IMR-90 (cell line): ENCODE results near the gene HGD. TPM values are rescaled to one million over a fixed set of nuclear protein-coding genes. Genes with fewer than 3 reads are reported as not detected.

Experiments
- ATAC-seq: fragments of 200-7000 bp; cut with Tn5 transposase; 2 replicates; pipeline ENCODE4 v1.9.1; 2020; ENCODE audit warnings: low read depth, mild to moderate bottlenecking, moderate library complexity
- BruUV-seq: library from RNA; stranded (reverse); fragments of 400-500 nt; replicated peaks from 2 replicates; lab custom pipeline; 2021; lab: Mats Ljungman, UMichigan
- CTCF ChIA-PET: fragments of 300-600 bp; formaldehyde crosslinking; extraction: SDS; loops from one replicate; lab custom pipeline; 2021; ENCODE audit warnings: antibody characterized with exemption; lab: Yijun Ruan, JAX
- POLR2A ChIA-PET: fragments of 300-600 bp; sonication (Branson Sonifier 250); formaldehyde crosslinking; loops from one replicate; lab custom pipeline; 2022; ENCODE audit warnings: antibody characterized with exemption; ENCODE audit not compliant: unreplicated experiment; lab: Charles Lee
- DNase-seq: peaks from one replicate; pipeline ENCODE4 v3.0.0; 2013
- H2AFZ ChIP-seq: replicated peaks from 2 replicates; pipeline ENCODE3; 2013; ENCODE audit warnings: low read length, mild to moderate bottlenecking; ENCODE audit not compliant: poor library complexity
- H2AK5ac ChIP-seq: 2 replicates; pipeline ENCODE4 v1.6.1; 2013; ENCODE audit warnings: low read depth, low read length, inconsistent platforms
- H2AK9ac ChIP-seq: replicated peaks from 2 replicates; pipeline ENCODE3; 2013; ENCODE audit warnings: mild to moderate bottlenecking, low read depth, low read length, moderate library complexity; ENCODE audit not compliant: poor library complexity
- H2BK120ac ChIP-seq: 2 replicates; pipeline ENCODE4 v1.6.1; 2013; ENCODE audit warnings: low read depth, low read length, inconsistent platforms
- H2BK15ac ChIP-seq: 3 replicates; pipeline ENCODE4 v1.6.1; 2013; ENCODE audit warnings: low read depth, low read length, inconsistent platforms
- H2BK20ac ChIP-seq: 2 replicates; pipeline ENCODE4 v1.6.1; 2013; ENCODE audit warnings: low read depth, mild to moderate bottlenecking, inconsistent platforms, low read length, moderate library complexity
- H2BK5ac ChIP-seq: 2 replicates; pipeline ENCODE4 v1.6.1; 2013; ENCODE audit warnings: mild to moderate bottlenecking, low read depth, low read length, inconsistent platforms; ENCODE audit not compliant: poor library complexity, severe bottlenecking
- H3K14ac ChIP-seq: replicated peaks from 2 replicates; pipeline ENCODE4 v1.6.1; 2013; ENCODE audit warnings: low read depth, low read length, inconsistent platforms
- H3K18ac ChIP-seq: 2 replicates; pipeline ENCODE4 v1.6.1; 2013; ENCODE audit warnings: low read depth, low read length, control low read depth
- H3K23ac ChIP-seq: 2 replicates; pipeline ENCODE4 v1.6.1; 2013; ENCODE audit warnings: low read depth, low read length, inconsistent platforms
- H3K27ac ChIP-seq: 2 replicates; pipeline ENCODE4 v1.5.1; 2013; ENCODE audit warnings: mild to moderate bottlenecking, control low read depth, low read length; ENCODE audit not compliant: insufficient read depth
- H3K27me3 ChIP-seq: 2 replicates; pipeline ENCODE4 v1.6.1; 2013; ENCODE audit warnings: low read length; ENCODE audit not compliant: control insufficient read depth, insufficient read depth
- H3K36me3 ChIP-seq: 2 replicates; pipeline ENCODE4 v1.6.1; 2013; ENCODE audit warnings: low read length, mixed read lengths; ENCODE audit not compliant: control insufficient read depth, insufficient read depth
- H3K4ac ChIP-seq: 2 replicates; pipeline ENCODE4 v1.6.1; 2013; ENCODE audit warnings: low read depth, low read length, inconsistent platforms
- H3K4me1 ChIP-seq: 2 replicates; pipeline ENCODE4 v1.6.1; 2013; ENCODE audit warnings: low read length, mixed read lengths; ENCODE audit not compliant: control insufficient read depth, insufficient read depth
- H3K4me2 ChIP-seq: 2 replicates; pipeline ENCODE4 v1.6.1; 2013; ENCODE audit warnings: low read depth, mild to moderate bottlenecking, control low read depth, low read length, moderate library complexity
- H3K4me3 ChIP-seq: 2 replicates; pipeline ENCODE4 v1.5.1; 2013; ENCODE audit warnings: low read depth, mild to moderate bottlenecking, control low read depth, low read length, moderate library complexity; ENCODE audit not compliant: insufficient read depth
- H3K56ac ChIP-seq: 2 replicates; pipeline ENCODE4 v1.6.1; 2013; ENCODE audit warnings: low read length, inconsistent platforms; ENCODE audit not compliant: insufficient read depth; ENCODE audit errors: extremely low read depth
- H3K79me1 ChIP-seq, 2 experiments: 2 replicates each; pipeline ENCODE4 v1.6.1; 2013; ENCODE audit warnings: low read length in 2 of 2, inconsistent platforms in 1 of 2, low read depth in 1 of 2
- H3K9ac ChIP-seq: 2 replicates; pipeline ENCODE4 v1.6.1; 2013; ENCODE audit warnings: low read depth, low read length, control low read depth
- H3K9me1 ChIP-seq: 2 replicates; pipeline ENCODE4 v1.6.1; 2013; ENCODE audit warnings: low read length, inconsistent platforms; ENCODE audit not compliant: insufficient read depth
- H3K9me3 ChIP-seq: 2 replicates; pipeline ENCODE4 v1.6.1; 2013; ENCODE audit warnings: low read length; ENCODE audit not compliant: control insufficient read depth, insufficient read depth
- H4K20me1 ChIP-seq: 2 replicates; pipeline ENCODE4 v1.6.1; 2013; ENCODE audit warnings: low read length, inconsistent platforms; ENCODE audit not compliant: insufficient read depth
- H4K5ac ChIP-seq: 2 replicates; pipeline ENCODE4 v1.6.1; 2013; ENCODE audit warnings: mild to moderate bottlenecking, low read depth, low read length, control low read depth
- H4K8ac ChIP-seq, 2 experiments: 2 replicates each; pipeline ENCODE4 v1.6.1; 2013; ENCODE audit warnings: low read depth in 2 of 2, low read length in 2 of 2, control low read depth in 1 of 2, inconsistent platforms in 1 of 2
- H4K91ac ChIP-seq: 2 replicates; pipeline ENCODE4 v1.6.1; 2013; ENCODE audit warnings: low read depth, low read length, inconsistent platforms; ENCODE audit not compliant: insufficient read depth
- CEBPB ChIP-seq: IDR thresholded peaks from 2 replicates; pipeline ENCODE4 v1.6.1; 2012; ENCODE audit warnings: low read depth, low read length, improper control_type of control experiment
- CHD1 ChIP-seq: IDR thresholded peaks from 2 replicates; pipeline ENCODE4 v1.6.1; 2012; ENCODE audit warnings: low read depth, low read length, improper control_type of control experiment
- FOS ChIP-seq: fragments of 150-350 bp; IDR thresholded peaks from 2 replicates; pipeline ENCODE4 v1.6.1; 2016; ENCODE audit warnings: low read depth, low read length
- MAZ ChIP-seq: IDR thresholded peaks from 2 replicates; pipeline ENCODE4 v1.6.1; 2012; ENCODE audit warnings: low read depth, mild to moderate bottlenecking, low read length, improper control_type of control experiment, moderate library complexity, borderline replicate concordance
- MXI1 ChIP-seq: IDR thresholded peaks from 2 replicates; pipeline ENCODE4 v1.6.1; 2012; ENCODE audit warnings: low read depth, mild to moderate bottlenecking, low read length, moderate library complexity, borderline replicate concordance
- NFE2L2 ChIP-seq: fragments of 150-350 bp; IDR thresholded peaks from 2 replicates; pipeline ENCODE4 v1.6.1; 2016; ENCODE audit warnings: low read depth, mild to moderate bottlenecking, low read length
- POLR2A ChIP-seq: IDR thresholded peaks from 2 replicates; pipeline ENCODE4 v1.6.1; 2012; ENCODE audit warnings: mild to moderate bottlenecking, low read depth, low read length
- RCOR1 ChIP-seq: IDR thresholded peaks from 2 replicates; pipeline ENCODE4 v1.6.1; 2012; ENCODE audit warnings: mild to moderate bottlenecking, low read length, improper control_type of control experiment; ENCODE audit not compliant: insufficient replicate concordance
- RFX5 ChIP-seq: IDR thresholded peaks from 2 replicates; pipeline ENCODE4 v1.8.0; 2012; ENCODE audit warnings: low read depth, mild to moderate bottlenecking, low read length, moderate library complexity
- WGBS, 2 experiments: methylation state at CpG; one replicate each; pipeline versions ENCODE4 v1.1.5 to v1.1.7; 2013; ENCODE audit warnings: missing lambda C conversion rate in 2 of 2; ENCODE audit not compliant: insufficient read length in 1 of 2; ENCODE audit errors: extremely low coverage in 2 of 2; 5-methylcytosine and 5-hydroxymethylcytosine counted together
- dilution Hi-C: fragments of 300-500 bp; cut with HindIII; formaldehyde crosslinking; loops from one replicate; pipeline ENCODE4 v1.14.3; 2018; ENCODE audit warnings: low sequenced_read_pairs; ENCODE audit not compliant: unreplicated experiment
- in situ Hi-C: fragments of 300-500 bp; cut with MboI; formaldehyde crosslinking; loops from 3 replicates; pipeline ENCODE4 v1.14.3; 2019; ENCODE audit warnings: low sequenced_read_pairs, inconsistent platforms, mixed read lengths
- intact Hi-C: fragments of 100-400 bp; cut with micrococcal nuclease; formaldehyde crosslinking; loops from 2 replicates; pipeline ENCODE4 v1.10.0; 2022
- polyA plus RNA-seq, 3 experiments: library from polyadenylated mRNA; depleted of rRNA; stranded (reverse); fragments of >200 nt; gene quantifications; 2 replicates each; pipeline ENCODE4 v1.2.3, GENCODE V29; 2012; ENCODE audit warnings: low replicate concordance in 1 of 3
- total RNA-seq: library from RNA; depleted of rRNA; stranded (reverse); fragments of >200 nt; gene quantifications from 2 replicates; pipeline ENCODE4 v1.2.3, GENCODE V29; 2012
- TF ChIP-seq, protein P1 (sequence below): conservative IDR thresholded peaks from 2 replicates; pipeline ENCODE4 v1.5.1; 2012; ENCODE audit warnings: mild to moderate bottlenecking, low read depth, low read length, improper control_type of control experiment
- TF ChIP-seq, protein P2 (sequence below): fragments of 150-350 bp; IDR thresholded peaks from 2 replicates; pipeline ENCODE4 v1.6.1; 2016; ENCODE audit warnings: low read depth, mild to moderate bottlenecking, low read length, moderate library complexity, borderline replicate concordance

The HGD gene
- total and polyA plus RNA-seq, 2 of the 4 experiments (the other 2 are of a cell fraction): 0.14 TPM; not detected in 1

DNA sequence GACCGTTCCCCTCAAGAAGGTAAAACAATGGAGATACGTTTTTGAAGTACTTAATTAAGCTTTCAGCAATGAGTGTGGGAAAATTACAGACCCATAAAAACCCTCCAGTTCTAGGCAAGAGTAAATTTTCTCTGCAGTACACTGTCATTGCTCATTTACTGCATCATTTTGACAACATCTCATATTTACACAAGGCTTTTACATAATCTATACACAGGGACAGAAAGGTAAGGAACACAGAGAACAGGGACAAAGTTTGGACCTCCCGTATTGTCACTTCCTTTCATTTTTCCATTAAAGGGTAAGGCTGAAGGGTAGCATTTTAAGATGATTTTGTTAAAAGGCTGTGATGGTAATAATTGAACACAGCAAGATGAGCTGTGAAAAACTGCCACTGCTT lies 7.4 kb upstream of the HGD start:
- peak overlapping the region in 1 of 2 experiments; percentile 56; a peak in 3 of 4 replicates for H4K8ac ChIP-seq
- peaks cover 0 to 3% of the 10 kb centered on the region in 2 experiments; a peak in 1 of 4 replicates for H3K79me1 ChIP-seq
- H3K27ac ChIP-seq: no peak overlapping the region
- ChIA-PET CTCF (no interaction called here), POLR2A (interaction anchor here (0.7 kb wide), 1 partner anchor 11 kb away, joined by 4 read pairs; no protein-coding TSS in a partner anchor)
- H2AFZ ChIP-seq: no peak overlapping the region
- peak overlapping the region; percentile 72 for H2BK15ac ChIP-seq
- H3K9me1 ChIP-seq: no peaks in the 10 kb centered on the region
- no peak overlapping the region for H3K9ac ChIP-seq
- no peak overlapping the region for H3K4me3 ChIP-seq
- H3K4me2 ChIP-seq: no peak overlapping the region; the same call in 1 of the 2 replicates
- peak overlapping the region; percentile 90 for H3K18ac ChIP-seq
- WGBS, 2 experiments: no CpG with 5 or more reads among the region's 3 CpGs
- in situ Hi-C loops: no loop called here
- ATAC-seq: no peak
- peak overlapping the region; percentile 67 for H4K5ac ChIP-seq
- dilution Hi-C loops: no loop called here
- peaks cover 9% of the 10 kb centered on the region for H3K4me1 ChIP-seq
- H3K4ac ChIP-seq: peak overlapping the region; percentile 29; the same call in 1 of the 2 replicates
- DNase-seq: no peak
- no peaks in the 10 kb centered on the region for H3K36me3 ChIP-seq
- TF ChIP-seq MAZ (no peak), RFX5 (no peak), POLR2A (no peak), CHD1 (no peak), NFE2L2 (no peak), FOS (no peak), RCOR1 (no peak), CEBPB (no peak), MXI1 (no peak)
- TF ChIP-seq, protein P1, sequence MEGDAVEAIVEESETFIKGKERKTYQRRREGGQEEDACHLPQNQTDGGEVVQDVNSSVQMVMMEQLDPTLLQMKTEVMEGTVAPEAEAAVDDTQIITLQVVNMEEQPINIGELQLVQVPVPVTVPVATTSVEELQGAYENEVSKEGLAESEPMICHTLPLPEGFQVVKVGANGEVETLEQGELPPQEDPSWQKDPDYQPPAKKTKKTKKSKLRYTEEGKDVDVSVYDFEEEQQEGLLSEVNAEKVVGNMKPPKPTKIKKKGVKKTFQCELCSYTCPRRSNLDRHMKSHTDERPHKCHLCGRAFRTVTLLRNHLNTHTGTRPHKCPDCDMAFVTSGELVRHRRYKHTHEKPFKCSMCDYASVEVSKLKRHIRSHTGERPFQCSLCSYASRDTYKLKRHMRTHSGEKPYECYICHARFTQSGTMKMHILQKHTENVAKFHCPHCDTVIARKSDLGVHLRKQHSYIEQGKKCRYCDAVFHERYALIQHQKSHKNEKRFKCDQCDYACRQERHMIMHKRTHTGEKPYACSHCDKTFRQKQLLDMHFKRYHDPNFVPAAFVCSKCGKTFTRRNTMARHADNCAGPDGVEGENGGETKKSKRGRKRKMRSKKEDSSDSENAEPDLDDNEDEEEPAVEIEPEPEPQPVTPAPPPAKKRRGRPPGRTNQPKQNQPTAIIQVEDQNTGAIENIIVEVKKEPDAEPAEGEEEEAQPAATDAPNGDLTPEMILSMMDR: no peak
- TF ChIP-seq, protein P2, sequence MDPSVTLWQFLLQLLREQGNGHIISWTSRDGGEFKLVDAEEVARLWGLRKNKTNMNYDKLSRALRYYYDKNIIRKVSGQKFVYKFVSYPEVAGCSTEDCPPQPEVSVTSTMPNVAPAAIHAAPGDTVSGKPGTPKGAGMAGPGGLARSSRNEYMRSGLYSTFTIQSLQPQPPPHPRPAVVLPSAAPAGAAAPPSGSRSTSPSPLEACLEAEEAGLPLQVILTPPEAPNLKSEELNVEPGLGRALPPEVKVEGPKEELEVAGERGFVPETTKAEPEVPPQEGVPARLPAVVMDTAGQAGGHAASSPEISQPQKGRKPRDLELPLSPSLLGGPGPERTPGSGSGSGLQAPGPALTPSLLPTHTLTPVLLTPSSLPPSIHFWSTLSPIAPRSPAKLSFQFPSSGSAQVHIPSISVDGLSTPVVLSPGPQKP: no peak
- H2AK5ac ChIP-seq: peak overlapping the region; percentile 52; the same call in 1 of the 2 replicates
- H3K27me3 ChIP-seq: no peaks in the 10 kb centered on the region
- H3K56ac ChIP-seq: no peak overlapping the region
- intact Hi-C loops: loop anchor here (5.0 kb wide), 1 partner anchor 92 kb away; the partner anchor contains the start of gene NDUFB4
- H2AK9ac ChIP-seq: no peak overlapping the region
- peak overlapping the region; percentile 85 for H2BK120ac ChIP-seq
- H3K14ac ChIP-seq: peak overlapping the region; percentile 65
- BruUV-seq: no TSS peak
- peak overlapping the region; percentile 83 for H2BK5ac ChIP-seq
- no peaks in the 10 kb centered on the region for H4K20me1 ChIP-seq
- peak overlapping the region; percentile 92 for H2BK20ac ChIP-seq
- no peak overlapping the region; the same call in 1 of the 2 replicates for H3K23ac ChIP-seq
- no peaks in the 10 kb centered on the region for H3K9me3 ChIP-seq
- H4K91ac ChIP-seq: peak overlapping the region; percentile 59
